GM12872 (cell line): ENCODE measurements around the gene TMIGD1.

ENCODE experiments used
- TF ChIP-seq, protein P1 (sequence below): IDR thresholded peaks from 3 replicates; pipeline ENCODE4 v1.5.1; 2011; ENCODE audit warnings: low read depth, mild to moderate bottlenecking, low read length, moderate library complexity; ENCODE audit not compliant: insufficient read depth

The TMIGD1 gene

DNA sequence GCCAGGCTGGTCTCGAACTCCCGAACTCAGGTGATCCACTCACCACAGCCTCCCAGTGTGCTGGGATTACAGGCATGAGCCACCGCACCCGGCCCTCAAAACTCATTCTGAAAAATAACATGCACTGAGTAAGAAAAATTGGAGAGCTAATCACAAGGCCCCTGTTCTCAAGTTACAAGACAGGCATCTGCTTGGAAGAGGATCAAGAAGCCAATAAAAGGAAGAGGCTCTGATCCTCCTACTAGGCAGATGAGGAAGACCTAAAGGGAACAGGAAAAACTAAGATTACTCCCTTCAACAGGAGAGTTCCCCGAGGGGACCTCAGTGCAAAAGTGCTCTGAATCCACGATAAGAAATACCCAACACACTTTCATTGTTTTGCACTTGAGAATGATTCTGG lies 60.5 kb downstream of the TMIGD1 start:
- TF ChIP-seq, protein P1, sequence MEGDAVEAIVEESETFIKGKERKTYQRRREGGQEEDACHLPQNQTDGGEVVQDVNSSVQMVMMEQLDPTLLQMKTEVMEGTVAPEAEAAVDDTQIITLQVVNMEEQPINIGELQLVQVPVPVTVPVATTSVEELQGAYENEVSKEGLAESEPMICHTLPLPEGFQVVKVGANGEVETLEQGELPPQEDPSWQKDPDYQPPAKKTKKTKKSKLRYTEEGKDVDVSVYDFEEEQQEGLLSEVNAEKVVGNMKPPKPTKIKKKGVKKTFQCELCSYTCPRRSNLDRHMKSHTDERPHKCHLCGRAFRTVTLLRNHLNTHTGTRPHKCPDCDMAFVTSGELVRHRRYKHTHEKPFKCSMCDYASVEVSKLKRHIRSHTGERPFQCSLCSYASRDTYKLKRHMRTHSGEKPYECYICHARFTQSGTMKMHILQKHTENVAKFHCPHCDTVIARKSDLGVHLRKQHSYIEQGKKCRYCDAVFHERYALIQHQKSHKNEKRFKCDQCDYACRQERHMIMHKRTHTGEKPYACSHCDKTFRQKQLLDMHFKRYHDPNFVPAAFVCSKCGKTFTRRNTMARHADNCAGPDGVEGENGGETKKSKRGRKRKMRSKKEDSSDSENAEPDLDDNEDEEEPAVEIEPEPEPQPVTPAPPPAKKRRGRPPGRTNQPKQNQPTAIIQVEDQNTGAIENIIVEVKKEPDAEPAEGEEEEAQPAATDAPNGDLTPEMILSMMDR: no peak

DNA sequence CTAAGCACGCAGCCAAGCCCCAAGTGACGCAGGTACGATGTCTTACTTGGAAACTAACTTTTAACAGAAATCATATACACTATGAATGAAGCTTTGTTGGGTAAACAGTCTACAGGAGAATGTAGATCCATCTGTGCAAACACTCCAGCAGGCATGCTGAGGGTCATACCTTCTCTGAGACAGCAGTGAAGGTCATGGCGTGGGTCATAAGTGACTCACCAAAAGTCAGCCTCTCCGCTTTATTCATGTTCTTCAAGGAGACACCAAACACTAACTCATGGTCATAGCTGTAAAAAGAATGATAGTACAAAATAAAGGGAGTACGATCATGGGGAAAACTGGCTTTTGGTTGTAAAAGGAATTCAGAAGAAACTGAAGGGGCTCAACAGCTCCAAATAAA lies 62.8 kb downstream of the TMIGD1 start:
- TF ChIP-seq, protein P1: no peak

DNA sequence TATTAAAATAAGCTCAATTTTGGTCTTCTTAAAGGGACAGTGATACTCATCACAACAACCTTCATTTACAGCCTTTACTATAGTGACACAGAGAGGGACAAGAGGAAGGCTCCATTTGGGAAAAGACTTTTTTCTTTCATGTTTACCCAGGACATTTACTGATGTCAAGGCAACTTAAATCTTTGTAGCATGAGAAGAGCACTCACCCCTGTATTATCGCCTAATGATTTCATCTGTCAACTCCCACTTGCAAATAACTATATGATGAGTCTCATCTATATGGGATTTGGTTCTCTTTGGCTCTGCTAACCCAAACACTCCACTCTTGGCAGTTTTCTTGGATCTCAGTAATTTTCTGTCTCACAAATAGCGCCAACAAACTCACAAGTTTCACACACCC lies 66.2 kb downstream of the TMIGD1 start:
- TF ChIP-seq, protein P1: no peak
